ENCODE data around the gene ADAMTSL3. TPM values are rescaled to one million over a fixed set of nuclear protein-coding genes. Genes with fewer than 3 reads are reported as not detected.

The ADAMTSL3 gene
- total and polyA plus RNA-seq, 2 of the 8 experiments (the other 6 are each of a cell fraction or from before 2014, with no cell fraction given) = 0.35 to 1.4 TPM

DNA sequence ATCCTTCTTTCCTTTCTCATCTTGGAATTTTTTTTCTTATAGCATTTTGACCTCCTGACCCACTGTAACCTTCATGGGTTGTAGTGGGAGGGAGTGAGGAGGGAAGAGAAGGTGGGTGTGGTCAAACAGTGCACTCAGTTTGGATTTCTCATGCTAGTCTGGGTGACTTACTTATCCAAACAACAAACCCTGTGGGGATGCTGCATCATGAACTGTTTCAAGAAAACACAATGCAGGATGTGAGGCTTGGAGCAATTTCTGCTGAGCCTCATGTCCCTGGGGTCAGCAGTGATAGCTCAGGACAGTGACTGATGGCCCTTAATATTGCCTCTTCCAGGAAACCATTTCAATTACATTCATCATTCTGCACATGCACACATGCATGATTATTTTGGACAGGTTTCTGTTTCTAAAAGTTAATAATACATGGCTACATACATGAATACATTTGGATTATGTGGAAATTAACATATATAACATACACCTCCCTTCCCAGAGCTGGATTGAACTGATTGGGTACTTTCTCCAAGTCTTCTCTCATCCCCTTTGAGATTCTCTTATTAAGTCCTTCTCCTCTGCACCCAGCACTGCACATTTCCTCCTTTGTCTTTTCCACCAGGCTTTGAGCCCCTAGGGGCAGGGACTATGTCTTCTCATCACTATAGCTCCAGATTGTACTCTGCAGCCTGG is 61.2 kb downstream of the ADAMTSL3 start (continued):
- TF ChIP-seq, protein P1, sequence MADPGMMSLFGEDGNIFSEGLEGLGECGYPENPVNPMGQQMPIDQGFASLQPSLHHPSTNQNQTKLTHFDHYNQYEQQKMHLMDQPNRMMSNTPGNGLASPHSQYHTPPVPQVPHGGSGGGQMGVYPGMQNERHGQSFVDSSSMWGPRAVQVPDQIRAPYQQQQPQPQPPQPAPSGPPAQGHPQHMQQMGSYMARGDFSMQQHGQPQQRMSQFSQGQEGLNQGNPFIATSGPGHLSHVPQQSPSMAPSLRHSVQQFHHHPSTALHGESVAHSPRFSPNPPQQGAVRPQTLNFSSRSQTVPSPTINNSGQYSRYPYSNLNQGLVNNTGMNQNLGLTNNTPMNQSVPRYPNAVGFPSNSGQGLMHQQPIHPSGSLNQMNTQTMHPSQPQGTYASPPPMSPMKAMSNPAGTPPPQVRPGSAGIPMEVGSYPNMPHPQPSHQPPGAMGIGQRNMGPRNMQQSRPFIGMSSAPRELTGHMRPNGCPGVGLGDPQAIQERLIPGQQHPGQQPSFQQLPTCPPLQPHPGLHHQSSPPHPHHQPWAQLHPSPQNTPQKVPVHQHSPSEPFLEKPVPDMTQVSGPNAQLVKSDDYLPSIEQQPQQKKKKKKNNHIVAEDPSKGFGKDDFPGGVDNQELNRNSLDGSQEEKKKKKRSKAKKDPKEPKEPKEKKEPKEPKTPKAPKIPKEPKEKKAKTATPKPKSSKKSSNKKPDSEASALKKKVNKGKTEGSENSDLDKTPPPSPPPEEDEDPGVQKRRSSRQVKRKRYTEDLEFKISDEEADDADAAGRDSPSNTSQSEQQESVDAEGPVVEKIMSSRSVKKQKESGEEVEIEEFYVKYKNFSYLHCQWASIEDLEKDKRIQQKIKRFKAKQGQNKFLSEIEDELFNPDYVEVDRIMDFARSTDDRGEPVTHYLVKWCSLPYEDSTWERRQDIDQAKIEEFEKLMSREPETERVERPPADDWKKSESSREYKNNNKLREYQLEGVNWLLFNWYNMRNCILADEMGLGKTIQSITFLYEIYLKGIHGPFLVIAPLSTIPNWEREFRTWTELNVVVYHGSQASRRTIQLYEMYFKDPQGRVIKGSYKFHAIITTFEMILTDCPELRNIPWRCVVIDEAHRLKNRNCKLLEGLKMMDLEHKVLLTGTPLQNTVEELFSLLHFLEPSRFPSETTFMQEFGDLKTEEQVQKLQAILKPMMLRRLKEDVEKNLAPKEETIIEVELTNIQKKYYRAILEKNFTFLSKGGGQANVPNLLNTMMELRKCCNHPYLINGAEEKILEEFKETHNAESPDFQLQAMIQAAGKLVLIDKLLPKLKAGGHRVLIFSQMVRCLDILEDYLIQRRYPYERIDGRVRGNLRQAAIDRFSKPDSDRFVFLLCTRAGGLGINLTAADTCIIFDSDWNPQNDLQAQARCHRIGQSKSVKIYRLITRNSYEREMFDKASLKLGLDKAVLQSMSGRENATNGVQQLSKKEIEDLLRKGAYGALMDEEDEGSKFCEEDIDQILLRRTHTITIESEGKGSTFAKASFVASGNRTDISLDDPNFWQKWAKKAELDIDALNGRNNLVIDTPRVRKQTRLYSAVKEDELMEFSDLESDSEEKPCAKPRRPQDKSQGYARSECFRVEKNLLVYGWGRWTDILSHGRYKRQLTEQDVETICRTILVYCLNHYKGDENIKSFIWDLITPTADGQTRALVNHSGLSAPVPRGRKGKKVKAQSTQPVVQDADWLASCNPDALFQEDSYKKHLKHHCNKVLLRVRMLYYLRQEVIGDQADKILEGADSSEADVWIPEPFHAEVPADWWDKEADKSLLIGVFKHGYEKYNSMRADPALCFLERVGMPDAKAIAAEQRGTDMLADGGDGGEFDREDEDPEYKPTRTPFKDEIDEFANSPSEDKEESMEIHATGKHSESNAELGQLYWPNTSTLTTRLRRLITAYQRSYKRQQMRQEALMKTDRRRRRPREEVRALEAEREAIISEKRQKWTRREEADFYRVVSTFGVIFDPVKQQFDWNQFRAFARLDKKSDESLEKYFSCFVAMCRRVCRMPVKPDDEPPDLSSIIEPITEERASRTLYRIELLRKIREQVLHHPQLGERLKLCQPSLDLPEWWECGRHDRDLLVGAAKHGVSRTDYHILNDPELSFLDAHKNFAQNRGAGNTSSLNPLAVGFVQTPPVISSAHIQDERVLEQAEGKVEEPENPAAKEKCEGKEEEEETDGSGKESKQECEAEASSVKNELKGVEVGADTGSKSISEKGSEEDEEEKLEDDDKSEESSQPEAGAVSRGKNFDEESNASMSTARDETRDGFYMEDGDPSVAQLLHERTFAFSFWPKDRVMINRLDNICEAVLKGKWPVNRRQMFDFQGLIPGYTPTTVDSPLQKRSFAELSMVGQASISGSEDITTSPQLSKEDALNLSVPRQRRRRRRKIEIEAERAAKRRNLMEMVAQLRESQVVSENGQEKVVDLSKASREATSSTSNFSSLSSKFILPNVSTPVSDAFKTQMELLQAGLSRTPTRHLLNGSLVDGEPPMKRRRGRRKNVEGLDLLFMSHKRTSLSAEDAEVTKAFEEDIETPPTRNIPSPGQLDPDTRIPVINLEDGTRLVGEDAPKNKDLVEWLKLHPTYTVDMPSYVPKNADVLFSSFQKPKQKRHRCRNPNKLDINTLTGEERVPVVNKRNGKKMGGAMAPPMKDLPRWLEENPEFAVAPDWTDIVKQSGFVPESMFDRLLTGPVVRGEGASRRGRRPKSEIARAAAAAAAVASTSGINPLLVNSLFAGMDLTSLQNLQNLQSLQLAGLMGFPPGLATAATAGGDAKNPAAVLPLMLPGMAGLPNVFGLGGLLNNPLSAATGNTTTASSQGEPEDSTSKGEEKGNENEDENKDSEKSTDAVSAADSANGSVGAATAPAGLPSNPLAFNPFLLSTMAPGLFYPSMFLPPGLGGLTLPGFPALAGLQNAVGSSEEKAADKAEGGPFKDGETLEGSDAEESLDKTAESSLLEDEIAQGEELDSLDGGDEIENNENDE (IDR thresholded peaks at IDR 0.05; ENCODE audit: insufficient replicate concordance, low read length) = no peak
- no peak for TF ChIP-seq RBBP5 (IDR thresholded peaks at IDR 0.05; ENCODE audit: borderline replicate concordance, low read depth, low read length)
- no peak for TF ChIP-seq E2F6 (IDR thresholded peaks at IDR 0.05)
- TF ChIP-seq CREB1 (IDR thresholded peaks at IDR 0.05) = no peak
- no peak for TF ChIP-seq FOSL1 (IDR thresholded peaks at IDR 0.05; ENCODE audit: insufficient read depth, low read depth, low read length)
